ENCODE results near the gene LEFTY1. TPM values are rescaled to one million over a fixed set of nuclear protein-coding genes. Genes with fewer than 3 reads are reported as not detected.

The LEFTY1 gene
- total and polyA plus RNA-seq, 2 donors (not counting 1 experiment from before 2014, with no cell fraction given), result not detected

DNA sequence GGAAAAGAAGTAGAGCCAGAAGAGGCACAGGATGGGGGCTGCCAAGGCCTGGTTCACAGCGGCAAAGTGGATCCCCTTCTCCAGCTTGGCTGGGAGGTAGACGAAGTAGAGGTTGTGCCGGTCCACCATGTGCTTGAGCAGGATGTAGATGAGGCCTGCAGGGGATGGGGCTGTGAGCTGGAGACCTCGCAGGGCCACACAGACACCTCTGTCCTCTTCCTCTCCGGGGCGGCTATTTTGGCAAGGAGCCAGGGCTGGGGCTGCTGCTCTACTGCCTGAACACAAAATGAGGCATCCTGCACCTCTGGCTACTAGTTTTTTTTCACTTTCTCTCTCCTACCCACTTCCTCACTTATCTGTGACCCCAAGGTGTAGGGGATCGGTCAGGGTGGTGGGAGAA is 39.0 kb downstream of the LEFTY1 start:
- DNase-seq (ENCODE audit: low read depth in 2 of 2), result no peak
- no peak for TF ChIP-seq EZH2 (IDR thresholded peaks at IDR 0.05; ENCODE audit: low read length, missing control alignments)
- TF ChIP-seq, protein P1, sequence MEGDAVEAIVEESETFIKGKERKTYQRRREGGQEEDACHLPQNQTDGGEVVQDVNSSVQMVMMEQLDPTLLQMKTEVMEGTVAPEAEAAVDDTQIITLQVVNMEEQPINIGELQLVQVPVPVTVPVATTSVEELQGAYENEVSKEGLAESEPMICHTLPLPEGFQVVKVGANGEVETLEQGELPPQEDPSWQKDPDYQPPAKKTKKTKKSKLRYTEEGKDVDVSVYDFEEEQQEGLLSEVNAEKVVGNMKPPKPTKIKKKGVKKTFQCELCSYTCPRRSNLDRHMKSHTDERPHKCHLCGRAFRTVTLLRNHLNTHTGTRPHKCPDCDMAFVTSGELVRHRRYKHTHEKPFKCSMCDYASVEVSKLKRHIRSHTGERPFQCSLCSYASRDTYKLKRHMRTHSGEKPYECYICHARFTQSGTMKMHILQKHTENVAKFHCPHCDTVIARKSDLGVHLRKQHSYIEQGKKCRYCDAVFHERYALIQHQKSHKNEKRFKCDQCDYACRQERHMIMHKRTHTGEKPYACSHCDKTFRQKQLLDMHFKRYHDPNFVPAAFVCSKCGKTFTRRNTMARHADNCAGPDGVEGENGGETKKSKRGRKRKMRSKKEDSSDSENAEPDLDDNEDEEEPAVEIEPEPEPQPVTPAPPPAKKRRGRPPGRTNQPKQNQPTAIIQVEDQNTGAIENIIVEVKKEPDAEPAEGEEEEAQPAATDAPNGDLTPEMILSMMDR (conservative IDR thresholded peaks at IDR 0.05 in 1 of 2, IDR thresholded peaks at IDR 0.05 in 1 of 2; ENCODE audit: low read depth in 1 of 2, low read length in 2 of 2), result no peak
- peaks cover 21% of the 10 kb centered on the region for H3K36me3 ChIP-seq (ENCODE audit: control insufficient read depth, insufficient read depth, low read length)

DNA sequence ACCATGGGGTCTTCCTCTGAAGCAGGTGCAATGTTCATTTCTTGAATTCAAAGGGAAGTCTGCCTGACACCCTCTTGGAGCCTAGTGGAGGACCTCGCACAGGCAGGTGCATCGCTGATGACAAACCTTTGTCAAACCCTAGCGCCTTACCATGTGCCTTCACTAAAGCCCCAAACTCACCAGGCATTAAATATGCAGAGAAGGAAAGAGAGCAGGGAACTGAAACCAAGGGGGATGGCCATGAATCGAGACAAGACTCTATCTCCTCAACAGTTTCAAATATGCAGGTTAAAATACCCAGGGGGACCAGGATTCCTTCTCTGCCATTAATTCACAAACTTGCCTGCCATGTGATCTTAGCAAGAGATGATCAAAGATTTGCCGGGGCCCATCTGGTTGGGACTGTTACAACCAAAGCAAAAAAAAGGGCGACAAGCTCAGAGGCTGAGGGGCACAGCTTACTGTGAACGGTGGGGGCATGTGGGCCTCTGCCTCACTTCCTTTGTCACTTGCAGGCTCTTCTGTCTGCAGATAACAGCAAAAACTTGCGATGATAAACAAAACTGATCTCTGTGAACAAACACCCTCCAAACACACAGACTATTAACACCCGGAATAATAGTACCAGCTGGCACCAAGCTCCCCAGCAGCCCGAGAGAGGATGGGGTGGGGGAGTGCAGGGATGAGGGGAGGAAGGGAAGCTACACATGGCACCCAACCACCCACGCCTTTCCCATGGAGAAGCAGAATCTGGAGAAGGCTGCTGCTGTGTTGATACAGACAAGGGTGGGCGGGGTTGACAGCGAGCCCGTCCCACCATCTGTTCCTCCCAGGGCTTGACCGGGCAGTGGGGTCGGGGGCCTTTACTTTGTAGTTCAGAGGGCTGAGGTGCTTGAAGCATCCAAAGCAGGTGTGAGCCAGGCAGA is 40.7 kb downstream of the LEFTY1 start:
- H4K20me1 ChIP-seq (ENCODE audit: control insufficient read depth, extremely low read depth, insufficient read depth, low read length), result no peaks in the 10 kb centered on the region
- H3K4me2 ChIP-seq (ENCODE audit: extremely low read depth, insufficient read depth, low read length), result no peak overlapping the region
- H3K36me3 ChIP-seq (ENCODE audit: control insufficient read depth, insufficient read depth, low read length), result peaks cover 20% of the 10 kb centered on the region
- no peaks in the 10 kb centered on the region for H3K4me1 ChIP-seq (ENCODE audit: control insufficient read depth, extremely low read depth, insufficient read depth, low read length)
- H2AFZ ChIP-seq (ENCODE audit: low read length), result no peak overlapping the region
- H3K9ac ChIP-seq (ENCODE audit: insufficient read depth, low read length), result no peak overlapping the region
- H3K9me3 ChIP-seq (ENCODE audit: control insufficient read depth, insufficient read depth, low read depth, low read length), result no peaks in the 10 kb centered on the region
- TF ChIP-seq, protein P1 (conservative IDR thresholded peaks at IDR 0.05 in 1 of 2, IDR thresholded peaks at IDR 0.05 in 1 of 2; ENCODE audit: low read depth in 1 of 2, low read length in 2 of 2), result no peak
- no peak for TF ChIP-seq EZH2 (IDR thresholded peaks at IDR 0.05; ENCODE audit: low read length, missing control alignments)
- no peak overlapping the region for H3K4me3 ChIP-seq (replicated peaks in 1 of 4; ENCODE audit: control extremely low read depth in 1 of 4, insufficient read depth in 1 of 4, low read depth in 3 of 4, low read length in 4 of 4)
- no peak overlapping the region for H3K27ac ChIP-seq (ENCODE audit: insufficient read depth, low read length)
- H3K27me3 ChIP-seq (ENCODE audit: control insufficient read depth, insufficient read depth, low read length), result no peaks in the 10 kb centered on the region
- no peaks in the 10 kb centered on the region for H3K79me2 ChIP-seq (ENCODE audit: control insufficient read depth, insufficient read depth, low read length)
- no peak for DNase-seq (ENCODE audit: low read depth in 2 of 2)

More for the DNA sequence above, 39.0 kb downstream of the LEFTY1 start:
- H3K79me2 ChIP-seq (ENCODE audit: control insufficient read depth, insufficient read depth, low read length), result no peaks in the 10 kb centered on the region
- no peaks in the 10 kb centered on the region for H3K27me3 ChIP-seq (ENCODE audit: control insufficient read depth, insufficient read depth, low read length)
- H3K4me3 ChIP-seq (replicated peaks in 1 of 4; ENCODE audit: control extremely low read depth in 1 of 4, insufficient read depth in 1 of 4, low read depth in 3 of 4, low read length in 4 of 4), result no peak overlapping the region
- no peak overlapping the region for H2AFZ ChIP-seq (ENCODE audit: low read length)
- no peaks in the 10 kb centered on the region for H3K9me3 ChIP-seq (ENCODE audit: control insufficient read depth, insufficient read depth, low read depth, low read length)
- no peaks in the 10 kb centered on the region for H3K4me1 ChIP-seq (ENCODE audit: control insufficient read depth, extremely low read depth, insufficient read depth, low read length)
- H3K9ac ChIP-seq (ENCODE audit: insufficient read depth, low read length), result no peak overlapping the region
- H3K27ac ChIP-seq (ENCODE audit: insufficient read depth, low read length), result no peak overlapping the region
- H4K20me1 ChIP-seq (ENCODE audit: control insufficient read depth, extremely low read depth, insufficient read depth, low read length), result no peaks in the 10 kb centered on the region
- no peak overlapping the region for H3K4me2 ChIP-seq (ENCODE audit: extremely low read depth, insufficient read depth, low read length)

DNA sequence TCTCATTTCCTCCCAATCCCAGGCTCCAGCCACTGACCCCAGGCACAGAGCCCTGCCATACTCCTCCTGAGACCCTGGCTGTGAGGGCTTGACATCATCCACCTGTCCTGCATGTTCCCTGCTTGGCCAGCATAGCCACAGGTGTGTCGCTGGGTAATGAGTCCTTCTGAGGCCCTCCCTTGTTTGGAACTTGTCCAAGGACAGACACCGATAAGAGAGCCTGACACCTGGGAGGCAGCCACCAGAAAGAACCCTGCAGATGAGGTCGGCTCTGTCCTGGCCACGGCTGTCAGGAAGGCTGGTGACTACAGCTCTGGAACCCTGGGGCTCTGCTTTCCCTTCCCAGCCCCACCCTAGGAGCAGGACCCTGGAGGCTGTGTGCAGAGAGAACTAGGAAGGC is 41.3 kb downstream of the LEFTY1 start:
- DNase-seq (ENCODE audit: low read depth in 2 of 2), result no peak
- Histone ChIP-seq H3K79me2 (ENCODE audit: control insufficient read depth, insufficient read depth, low read length) (no peaks in the 10 kb centered on the region), H2AFZ (ENCODE audit: low read length) (no peak overlapping the region), H3K4me2 (ENCODE audit: extremely low read depth, insufficient read depth, low read length) (no peak overlapping the region), H3K27ac (ENCODE audit: insufficient read depth, low read length) (no peak overlapping the region), H3K9ac (ENCODE audit: insufficient read depth, low read length) (no peak overlapping the region), H3K9me3 (ENCODE audit: control insufficient read depth, insufficient read depth, low read depth, low read length) (no peaks in the 10 kb centered on the region), H3K4me3 (replicated peaks in 1 of 4; ENCODE audit: control extremely low read depth in 1 of 4, insufficient read depth in 1 of 4, low read depth in 3 of 4, low read length in 4 of 4) (no peak overlapping the region), H3K27me3 (ENCODE audit: control insufficient read depth, insufficient read depth, low read length) (no peaks in the 10 kb centered on the region), H4K20me1 (ENCODE audit: control insufficient read depth, extremely low read depth, insufficient read depth, low read length) (no peaks in the 10 kb centered on the region), H3K4me1 (ENCODE audit: control insufficient read depth, extremely low read depth, insufficient read depth, low read length) (no peaks in the 10 kb centered on the region), H3K36me3 (ENCODE audit: control insufficient read depth, insufficient read depth, low read length) (peaks cover 21% of the 10 kb centered on the region)
- no peak for TF ChIP-seq EZH2 (IDR thresholded peaks at IDR 0.05; ENCODE audit: low read length, missing control alignments)
- TF ChIP-seq, protein P1 (conservative IDR thresholded peaks at IDR 0.05 in 1 of 2, IDR thresholded peaks at IDR 0.05 in 1 of 2; ENCODE audit: low read depth in 1 of 2, low read length in 2 of 2), result no peak
